Activated T-cell treated with anti-CD3 and anti-CD28 coated beads for 1 hour (primary cell): ENCODE data around the gene ZBTB8A.
"Not testable (repeated sequence)": the region's sequence is repeated elsewhere in the genome, so short reads cannot be mapped to it uniquely, and the experiment has no call there.

ENCODE experiments used
- DNase-seq: peaks from one replicate; pipeline ENCODE4 v3.0.0-alpha.2; 2020; ENCODE audit warnings: low read depth

The ZBTB8A gene

DNA sequence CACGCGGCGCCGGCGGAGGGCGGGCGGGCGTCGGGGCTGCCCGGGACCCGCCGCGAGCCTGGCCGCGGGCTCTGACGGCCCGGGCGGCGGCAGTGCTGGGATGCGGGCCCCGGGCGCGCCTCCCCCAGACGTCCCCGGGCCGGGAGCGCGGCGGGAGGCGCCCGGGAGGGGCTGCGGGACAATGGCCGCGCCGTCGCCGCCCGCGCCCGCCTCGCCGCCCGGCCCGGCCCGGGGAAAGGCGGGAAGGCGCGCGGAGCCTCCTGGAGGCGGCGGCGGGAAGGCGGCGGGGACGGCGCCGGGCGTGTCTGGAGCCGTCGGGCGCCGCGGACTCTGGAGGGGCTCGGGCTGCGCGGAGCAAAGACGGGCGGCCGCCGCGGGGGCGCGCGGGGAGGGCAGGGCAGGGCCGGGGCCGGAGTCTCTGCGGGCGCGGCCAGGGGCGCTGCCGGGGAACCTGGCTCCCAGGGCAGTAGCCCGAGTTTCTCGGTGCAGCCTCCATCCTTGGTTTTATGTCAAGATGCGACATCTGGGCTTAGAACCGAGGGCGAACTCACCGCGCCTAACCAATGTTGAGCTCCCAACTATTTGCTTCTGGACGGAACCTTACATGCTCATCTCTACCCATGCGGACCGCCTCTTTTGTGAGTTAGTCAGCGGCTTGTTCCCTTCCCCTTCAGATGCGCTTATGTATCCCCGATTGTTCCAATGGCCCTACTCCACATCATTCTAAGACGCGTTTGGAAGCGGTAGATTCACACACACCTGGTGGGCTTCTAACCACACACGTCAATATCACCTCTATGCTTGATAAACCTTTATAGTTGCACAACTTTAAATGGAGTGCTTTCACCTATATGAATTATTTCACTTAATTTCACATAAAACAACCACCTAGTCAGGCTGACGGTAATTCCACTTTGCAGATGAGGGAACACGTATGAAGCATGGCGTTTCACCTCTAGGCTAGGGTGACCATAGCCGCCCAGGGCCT lies 651 bp downstream of the ZBTB8A start:
- DNase-seq, result no peak

DNA sequence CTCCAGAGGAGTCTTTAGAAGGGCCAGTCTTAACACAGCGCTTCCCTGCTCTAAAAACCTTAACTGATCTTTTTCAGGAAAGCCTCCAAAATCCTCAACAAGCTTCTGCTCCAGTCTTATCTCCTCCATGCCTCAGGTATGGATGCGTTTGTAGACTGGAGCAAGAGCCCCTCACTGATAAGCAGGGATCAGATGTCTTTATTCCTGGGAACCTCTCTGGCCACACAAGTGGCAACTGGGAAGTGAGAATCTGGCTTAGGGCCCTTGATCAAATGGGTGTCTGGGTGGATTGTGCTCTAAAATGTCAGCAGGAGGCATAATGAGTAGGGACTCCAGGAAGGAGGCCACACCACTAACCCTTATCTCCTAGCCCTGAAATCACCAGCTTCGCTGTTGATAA lies 1.4 kb downstream of the ZBTB8A start:
- no peak for DNase-seq

DNA sequence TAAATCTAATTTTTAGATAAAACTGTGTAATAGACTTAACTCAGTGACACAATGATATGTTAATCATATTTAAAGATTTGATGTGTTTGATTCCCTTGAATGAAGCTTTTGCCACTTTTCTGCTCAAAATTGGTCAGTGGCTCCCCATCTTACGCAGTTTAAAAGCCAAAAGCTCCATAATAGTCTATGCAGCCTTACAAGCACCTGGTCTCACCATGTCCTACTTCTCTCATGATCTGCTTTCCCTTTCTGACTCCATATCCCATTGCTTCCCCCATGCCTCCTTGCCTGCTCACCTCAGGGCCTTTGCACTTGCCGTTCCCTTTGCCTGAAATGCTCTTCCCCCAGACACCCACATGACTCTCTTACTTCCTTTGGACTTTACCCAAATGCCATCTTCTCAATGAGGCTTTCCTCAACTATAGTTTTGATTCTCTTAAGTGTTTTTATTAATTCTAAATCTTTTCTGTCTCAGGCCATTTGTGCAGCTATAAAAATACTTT lies 1.9 kb downstream of the ZBTB8A start:
- no peak for DNase-seq

DNA sequence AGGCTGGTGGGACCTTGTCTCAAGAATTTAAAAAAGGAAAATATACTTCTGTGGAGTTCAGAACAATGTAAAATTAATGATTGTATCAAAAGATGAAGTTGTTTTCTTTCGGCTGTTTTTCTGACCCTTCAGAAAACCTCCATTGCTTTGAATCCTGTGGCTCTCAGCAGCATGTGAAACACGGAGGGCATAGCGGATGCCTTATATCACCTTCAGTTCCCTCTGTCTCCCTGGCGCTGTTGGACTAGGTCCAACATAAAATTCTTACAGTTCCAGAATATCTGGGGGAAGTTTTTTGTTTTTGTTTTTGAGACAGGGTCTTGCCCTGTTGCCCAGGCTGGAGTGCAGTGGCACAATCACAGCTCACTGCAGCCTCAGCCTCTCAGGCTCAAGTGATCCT lies 7.4 kb downstream of the ZBTB8A start:
- no peak for DNase-seq

DNA sequence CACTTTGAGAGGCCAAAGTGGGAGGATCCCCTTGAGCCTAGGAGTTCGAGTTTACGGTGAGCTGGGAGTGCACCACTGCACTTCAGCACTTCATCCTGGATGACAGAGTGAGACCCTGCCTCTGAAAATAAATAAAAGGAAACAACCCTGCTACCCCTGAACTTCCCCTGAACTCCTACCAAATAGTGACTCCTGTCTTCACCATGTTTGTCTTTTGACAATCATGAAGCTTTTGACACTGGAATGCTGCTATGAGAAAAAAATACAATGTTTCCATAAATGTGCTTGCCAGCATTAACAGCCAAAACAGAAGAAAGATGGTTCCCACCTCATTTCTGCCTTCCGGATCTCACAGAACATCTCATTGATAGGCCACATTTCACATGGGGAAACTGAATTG lies 10.4 kb downstream of the ZBTB8A start:
- no peak for DNase-seq

DNA sequence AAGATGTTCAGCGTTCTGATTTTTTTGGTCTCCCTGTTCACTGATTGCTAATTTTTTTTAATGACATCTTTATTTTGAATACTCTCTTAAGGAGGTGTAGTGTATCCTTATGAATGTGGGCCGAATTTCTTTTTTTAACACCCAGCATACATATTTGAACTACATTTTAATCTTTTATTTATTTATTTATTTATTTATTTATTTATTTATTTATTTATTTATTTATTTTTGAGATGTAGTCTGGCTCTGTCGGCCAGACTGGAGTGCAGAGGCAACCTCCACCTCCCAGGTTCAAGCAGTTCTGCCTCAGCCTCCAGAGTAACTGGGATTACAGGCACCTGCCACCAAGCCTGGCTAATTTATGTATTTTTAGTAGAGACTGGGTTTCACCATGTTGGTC lies 15.1 kb downstream of the ZBTB8A start:
- no peak for DNase-seq

DNA sequence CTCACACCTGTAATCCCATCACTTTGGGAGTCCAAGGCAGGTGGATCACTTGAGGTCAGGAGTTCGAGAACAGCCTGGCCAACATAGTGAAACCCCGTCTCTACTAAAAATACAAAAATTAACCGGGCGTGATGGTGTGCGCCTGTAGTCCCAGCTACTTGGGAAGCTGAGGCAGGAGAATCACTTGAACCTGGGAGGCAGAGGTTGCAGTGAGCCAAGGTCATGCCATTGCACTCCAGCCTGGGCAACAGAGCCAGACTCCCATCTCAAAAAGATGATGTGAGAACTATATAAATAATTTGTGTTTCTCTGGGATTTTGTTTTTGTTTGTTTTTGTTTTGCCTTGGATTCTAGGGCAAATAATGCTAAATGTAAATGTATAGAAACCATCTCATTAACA lies 17.8 kb downstream of the ZBTB8A start:
- DNase-seq, result not testable (repeated sequence)

DNA sequence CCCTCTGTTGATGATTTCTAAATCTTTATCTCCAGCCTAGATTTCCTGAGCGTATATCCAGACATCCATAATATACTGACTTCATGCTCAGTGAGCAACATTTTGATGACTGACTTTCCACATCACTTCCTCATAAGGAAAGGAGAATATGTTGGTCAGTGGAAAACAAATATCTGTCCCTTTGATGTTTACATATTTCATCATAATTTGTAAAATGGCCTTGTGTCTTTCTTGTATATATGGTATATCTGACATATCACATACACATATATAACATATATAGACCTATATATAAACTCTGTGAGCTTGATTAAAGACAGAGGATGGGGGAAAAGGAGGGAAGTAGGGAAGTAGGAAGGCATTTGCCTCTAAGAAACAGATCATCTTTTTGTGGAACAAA lies 18.6 kb downstream of the ZBTB8A start:
- DNase-seq, result no peak

DNA sequence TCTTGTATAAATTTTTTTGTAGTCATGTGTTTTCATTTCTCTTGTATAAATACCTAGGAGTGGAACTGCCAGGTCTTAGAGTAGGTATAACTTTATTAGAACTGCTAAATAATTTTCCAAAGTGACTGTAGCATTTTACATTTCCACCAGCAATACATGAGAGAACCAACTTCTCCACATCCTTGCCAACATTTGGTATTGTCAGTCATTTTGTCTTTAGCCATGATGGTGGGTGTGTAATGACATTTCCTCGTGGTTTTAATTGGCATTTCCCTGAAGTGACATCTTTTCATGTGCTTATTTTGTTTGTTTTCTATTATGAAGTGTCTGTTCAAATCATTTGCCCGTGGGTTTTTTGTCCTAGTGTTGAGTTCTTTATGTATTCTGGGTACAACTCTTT lies 29.7 kb downstream of the ZBTB8A start:
- DNase-seq, result no peak

DNA sequence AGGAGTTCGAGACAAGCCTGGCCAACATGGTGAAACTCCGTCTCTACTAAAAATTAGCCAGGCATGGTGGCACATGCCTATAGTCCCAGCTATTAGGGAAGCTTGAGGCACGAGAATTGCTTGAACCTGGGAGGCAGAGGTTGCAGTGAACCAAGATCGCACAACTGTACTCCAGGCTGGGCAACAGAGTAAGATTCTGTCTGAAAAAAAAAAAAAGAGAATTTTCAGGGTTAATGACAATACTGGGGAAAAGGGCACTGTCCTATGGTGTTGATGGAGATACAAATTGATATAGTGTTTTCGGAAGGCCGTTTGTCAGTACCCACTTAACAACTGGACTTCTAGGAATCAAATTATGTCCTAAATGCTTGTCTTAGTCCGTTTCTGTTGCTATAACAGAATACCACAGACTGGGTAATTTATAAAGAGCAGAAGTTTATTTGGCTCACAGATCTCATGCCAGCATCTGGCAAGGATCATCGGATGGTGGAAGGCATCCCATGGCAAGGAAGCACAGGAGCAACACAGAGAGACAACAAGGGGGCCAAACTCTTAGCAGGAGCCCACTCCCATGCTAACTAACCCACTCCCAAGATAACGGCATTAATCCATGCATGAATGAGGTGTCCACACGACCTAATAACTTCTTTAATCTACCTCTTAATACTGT lies 41.3 kb downstream of the ZBTB8A start:
- DNase-seq, result no peak

DNA sequence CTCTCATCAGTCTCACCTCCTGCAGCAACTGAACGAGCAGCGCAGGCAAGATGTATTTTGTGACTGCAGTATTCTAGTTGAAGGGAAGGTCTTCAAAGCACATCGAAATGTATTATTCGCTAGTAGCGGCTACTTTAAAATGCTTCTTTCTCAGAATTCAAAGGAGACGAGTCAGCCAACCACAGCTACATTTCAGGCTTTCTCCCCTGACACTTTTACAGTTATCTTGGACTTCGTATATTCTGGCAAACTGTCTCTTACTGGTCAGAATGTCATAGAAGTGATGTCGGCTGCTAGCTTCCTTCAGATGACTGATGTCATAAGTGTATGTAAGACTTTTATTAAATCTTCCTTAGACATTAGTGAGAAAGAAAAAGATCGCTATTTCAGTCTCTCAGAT lies 53.7 kb downstream of the ZBTB8A start:
- DNase-seq, result no peak

DNA sequence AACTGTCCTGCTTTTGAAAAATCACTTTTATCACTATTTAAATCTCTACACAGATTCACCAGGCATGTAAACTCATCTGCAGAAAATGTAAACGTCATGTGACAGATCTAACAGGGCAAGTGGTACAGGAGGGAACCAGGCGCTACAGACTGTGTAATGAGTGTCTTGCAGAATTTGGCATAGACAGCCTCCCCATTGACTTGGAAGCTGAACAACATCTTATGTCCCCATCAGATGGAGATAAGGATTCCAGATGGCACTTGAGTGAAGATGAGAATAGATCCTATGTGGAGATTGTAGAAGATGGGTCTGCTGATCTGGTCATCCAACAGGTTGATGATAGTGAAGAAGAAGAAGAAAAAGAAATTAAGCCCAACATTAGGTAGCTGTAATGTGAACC lies 60.8 kb downstream of the ZBTB8A start:
- no peak for DNase-seq

DNA sequence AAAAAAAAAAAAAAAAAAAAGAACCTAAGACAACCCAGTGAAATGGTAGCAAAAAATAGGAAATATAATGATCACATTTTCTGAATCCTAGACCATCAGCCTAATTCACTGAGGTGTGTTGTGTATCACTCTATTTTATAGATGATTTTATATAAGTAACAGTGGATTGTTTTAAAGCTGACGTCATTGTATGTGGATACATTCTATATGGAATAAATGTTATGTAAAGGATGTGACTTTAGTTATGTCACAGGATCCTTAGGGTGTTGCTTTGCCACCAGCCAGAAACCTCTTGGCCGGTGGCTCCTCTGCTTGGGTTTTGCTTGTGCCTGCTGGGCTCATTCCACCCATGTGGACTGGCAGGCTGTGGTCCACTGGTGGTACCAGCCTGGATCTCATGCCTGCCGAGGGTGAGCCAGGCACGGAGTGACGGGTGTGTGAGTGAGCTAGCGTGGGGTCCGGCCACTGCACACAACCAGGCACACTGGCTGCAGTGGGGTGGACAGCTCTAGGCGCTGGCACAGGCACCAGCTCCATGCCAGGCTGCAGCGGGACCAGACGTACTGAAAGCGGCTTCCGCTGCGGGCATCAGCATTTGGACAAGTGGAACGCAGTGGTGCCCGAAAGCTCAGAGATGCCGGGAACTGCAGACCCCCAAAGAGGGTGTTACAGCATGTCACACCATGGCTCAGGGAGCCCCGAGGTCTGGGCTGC lies 66.6 kb downstream of the ZBTB8A start:
- no peak for DNase-seq

DNA sequence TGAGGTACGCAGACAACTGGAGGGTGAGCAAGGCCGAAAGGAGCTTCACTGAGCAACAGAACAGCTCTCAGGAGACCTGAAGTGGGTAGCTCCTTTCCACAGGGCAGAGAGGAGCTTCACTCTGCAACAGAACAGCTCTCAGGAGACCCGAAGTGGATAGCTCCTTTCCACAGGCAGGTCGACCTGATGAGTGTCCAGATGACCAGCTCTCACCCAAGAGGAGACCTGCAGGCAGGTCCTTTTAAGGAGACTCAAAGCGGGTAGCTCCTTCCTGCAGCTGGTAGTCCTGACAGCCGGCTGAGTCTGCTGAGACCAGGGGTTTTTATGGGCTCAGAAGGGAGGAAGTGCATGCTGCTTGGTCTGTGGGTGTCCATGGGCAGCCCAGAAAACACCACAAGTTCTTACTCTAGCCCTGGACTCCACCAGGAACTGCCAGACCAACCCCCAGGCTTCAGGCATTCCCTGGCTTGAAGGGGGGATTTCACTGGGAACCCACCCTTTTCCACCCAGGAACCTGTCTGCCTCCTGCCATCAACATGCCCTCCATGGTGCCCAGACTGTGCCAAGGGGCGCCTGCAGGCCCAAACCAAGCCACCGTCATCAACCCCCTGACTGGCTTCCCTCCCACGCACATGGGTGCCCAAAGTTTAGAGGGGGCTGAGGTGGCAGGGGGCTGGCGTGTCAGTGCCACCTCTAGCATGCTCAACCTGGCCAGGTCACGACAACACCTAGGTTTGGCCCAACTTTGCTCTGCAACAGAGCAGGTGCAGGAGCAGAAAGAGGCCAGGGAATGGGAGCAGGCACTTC lies 67.5 kb downstream of the ZBTB8A start:
- DNase-seq, result no peak

DNA sequence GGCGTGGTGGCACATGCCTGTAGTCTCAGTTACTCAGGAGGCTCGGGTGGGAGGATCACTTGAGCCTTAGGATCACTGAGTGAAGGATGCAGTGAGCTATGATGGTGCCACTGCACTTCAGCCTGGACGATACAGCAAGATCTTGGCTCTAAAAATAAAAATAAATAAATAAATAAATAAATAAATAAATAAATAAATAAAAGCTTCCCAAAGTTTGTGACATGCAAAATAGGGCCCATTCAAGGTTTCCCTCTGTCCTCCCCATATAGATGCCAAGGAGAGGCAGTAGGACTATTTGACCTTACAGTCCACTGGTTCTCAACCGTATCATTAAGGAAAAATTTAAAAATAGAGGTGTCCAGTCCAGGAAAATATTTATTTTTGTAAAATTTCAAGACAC lies 70.0 kb downstream of the ZBTB8A start:
- no peak for DNase-seq

DNA sequence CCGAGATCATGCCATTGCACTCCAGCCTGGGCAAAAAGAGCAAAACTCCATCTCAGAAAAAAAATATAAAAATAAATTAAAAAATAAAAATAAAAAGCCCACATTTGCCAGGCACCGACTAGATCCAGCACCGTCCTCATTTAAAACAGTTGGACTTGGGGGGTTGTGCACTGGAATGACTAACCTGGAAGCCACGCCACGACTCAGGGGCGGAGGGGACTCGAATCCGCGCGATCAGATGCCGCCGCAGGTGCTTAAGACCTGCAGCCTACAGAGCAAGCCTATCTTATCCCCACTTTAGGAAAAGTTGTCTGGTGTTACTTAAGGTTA lies 72.6 kb downstream of the ZBTB8A start:
- no peak for DNase-seq

DNA sequence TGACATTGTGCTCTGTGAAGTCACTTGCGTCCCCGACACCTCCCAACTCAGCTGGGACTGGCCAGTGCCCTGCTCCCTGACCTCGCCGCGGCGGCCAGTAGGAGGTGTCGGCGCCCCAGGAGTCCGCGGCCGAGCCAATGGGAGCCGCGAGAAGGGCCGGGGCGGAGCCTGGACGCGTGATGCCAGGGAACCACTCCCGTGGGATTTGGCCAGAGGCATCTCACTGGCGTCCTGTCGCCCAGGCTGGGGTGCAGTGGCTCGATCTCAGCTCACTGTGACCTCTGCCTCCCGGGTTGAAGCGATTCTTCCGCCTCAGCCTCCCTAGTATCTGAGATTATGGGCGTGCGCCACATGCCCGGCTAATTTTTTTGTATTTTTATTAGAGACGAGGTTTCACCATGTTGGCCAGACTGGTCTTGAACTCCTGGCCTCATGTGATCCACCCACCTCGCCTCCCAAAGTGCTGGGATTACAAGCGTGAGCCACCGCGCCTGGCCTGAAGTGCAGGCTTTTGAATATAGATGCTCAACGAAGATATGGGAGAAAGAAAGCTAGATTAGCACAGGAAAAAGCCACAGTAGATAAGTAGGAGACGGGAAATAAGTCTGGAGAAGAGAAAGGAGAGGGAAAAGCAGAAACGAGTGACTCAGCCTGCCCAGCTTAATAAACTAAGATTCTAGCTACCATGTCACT lies 73.1 kb downstream of the ZBTB8A start:
- peak; percentile 11 for DNase-seq

DNA sequence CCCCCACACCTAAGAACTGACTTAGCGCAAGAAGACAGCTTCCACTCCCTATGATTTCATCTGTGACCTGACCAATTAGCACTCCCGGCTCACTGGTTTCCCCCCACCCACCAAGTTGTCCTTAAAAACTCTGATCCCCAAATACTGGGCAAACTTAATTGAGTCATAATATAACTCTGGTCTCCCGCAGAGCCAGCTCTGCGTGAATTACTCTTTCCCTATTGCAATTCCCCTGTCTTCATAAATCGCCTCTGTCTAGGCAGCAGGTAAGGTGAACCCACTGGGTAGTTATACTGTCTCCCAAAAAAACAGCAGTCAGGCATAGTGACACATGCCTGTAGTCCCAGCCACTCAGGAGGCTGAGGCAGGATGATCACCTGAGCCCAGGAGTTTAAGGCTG lies 74.2 kb downstream of the ZBTB8A start:
- DNase-seq, result no peak

DNA sequence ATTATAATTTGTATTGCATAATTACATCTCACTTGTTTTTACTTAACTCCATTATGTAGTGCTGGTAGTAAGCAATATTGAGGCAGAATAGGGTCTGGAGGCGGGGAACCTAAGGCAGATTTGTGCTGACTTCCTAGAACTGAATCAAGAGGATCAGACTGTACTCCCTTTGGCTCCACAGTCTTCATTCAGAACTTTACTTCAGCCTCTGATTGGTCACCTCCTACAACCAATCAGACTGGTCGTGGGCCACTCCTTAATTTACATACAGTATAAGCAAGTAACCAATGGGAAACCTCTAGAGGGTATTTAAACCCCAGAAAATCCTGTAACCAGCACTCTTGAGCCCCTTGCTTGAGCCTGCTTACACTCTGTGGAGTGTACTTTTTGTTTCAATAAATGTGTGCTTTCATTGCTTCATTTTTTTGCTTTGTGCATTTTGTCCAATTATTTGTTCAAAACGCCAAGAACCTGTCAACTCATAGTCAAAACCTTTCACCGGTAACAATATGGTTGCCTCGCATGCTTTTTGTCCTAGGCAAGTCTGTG lies 79.5 kb downstream of the ZBTB8A start:
- no peak for DNase-seq

DNA sequence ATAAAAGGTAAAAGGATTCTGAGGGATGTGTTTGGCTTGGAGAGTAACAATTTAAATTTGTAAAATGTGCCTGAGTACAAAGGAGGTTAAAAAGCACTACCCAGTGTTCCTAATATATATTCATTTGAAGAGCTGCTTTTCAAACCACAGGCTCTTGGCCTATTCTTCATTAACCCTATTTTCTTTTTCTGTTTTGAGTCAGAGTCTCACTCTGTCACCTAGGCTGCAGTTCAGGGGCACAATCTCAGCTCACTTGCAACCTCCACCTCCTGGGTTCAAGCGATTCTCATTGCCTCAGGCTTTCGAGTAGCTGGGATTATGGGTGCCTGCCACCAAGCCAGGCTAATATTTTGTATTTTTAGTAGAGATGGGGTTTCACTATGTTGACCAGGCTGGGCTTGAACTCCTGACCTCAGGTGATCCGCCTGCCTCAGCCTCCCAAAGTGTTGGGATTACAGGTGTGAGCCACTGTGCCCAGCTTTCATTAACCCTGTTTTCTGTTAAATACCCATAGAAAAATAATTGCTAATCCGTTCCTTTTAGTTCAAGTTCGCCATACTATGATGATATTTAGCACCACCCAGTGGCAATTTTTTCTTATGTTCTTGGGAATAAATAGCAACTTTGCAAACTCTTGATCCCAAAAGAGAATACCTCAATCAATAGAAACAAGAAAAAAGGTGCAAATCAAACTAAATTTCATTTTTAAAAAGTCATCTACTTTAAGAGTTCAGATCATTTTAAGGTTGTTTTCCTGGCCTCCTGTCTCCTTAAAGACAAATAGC lies 80.7 kb downstream of the ZBTB8A start:
- no peak for DNase-seq
